Ovary (tissue), 3 donors: ENCODE results near the gene ZC2HC1C.

Experiments
- EP300 ChIP-seq: sonication (generic); formaldehyde crosslinking; IDR thresholded peaks from one replicate; pipeline ENCODE4 v1.6.1; 2017; ENCODE audit warnings: antibody characterized with exemption
- POLR2A ChIP-seq: fragments of 450-650 bp; IDR thresholded peaks from one replicate; pipeline ENCODE4 v1.6.1; 2017; ENCODE audit warnings: antibody characterized with exemption, mild to moderate bottlenecking, moderate library complexity
- TF ChIP-seq, protein P1 (sequence below), 3 donors: fragments of 450-650 bp in 2 of 3; fragments of 200-600 bp in 1 of 3; IDR thresholded peaks; one replicate each; pipeline versions ENCODE4 v1.5.1 to v1.8.0; 2016 to 2022; ENCODE audit warnings: antibody characterized with exemption in 3 of 3, mild to moderate bottlenecking in 1 of 3
- donor health status: DM: no; HTN: no; CAD: no.

DNA sequence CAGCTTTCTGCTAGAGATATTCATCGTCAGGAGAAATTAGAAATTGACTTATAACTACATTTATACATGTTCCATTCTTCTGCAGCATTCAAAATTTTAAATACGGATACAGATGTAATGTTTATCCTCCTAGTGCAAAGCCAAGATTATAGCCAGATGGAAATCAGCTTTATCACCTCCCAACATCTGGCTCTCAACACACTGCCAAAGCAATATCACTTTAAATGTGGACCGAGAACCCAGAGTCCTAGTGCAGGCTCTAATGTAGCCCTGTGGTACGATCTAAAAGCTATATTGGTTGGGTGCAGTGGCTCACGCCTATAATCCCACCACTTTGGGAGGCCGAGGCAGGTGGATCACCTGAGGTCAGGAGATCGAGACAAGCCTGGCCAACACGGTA lies 24.7 kb upstream of the ZC2HC1C start:
- TF ChIP-seq, protein P1, sequence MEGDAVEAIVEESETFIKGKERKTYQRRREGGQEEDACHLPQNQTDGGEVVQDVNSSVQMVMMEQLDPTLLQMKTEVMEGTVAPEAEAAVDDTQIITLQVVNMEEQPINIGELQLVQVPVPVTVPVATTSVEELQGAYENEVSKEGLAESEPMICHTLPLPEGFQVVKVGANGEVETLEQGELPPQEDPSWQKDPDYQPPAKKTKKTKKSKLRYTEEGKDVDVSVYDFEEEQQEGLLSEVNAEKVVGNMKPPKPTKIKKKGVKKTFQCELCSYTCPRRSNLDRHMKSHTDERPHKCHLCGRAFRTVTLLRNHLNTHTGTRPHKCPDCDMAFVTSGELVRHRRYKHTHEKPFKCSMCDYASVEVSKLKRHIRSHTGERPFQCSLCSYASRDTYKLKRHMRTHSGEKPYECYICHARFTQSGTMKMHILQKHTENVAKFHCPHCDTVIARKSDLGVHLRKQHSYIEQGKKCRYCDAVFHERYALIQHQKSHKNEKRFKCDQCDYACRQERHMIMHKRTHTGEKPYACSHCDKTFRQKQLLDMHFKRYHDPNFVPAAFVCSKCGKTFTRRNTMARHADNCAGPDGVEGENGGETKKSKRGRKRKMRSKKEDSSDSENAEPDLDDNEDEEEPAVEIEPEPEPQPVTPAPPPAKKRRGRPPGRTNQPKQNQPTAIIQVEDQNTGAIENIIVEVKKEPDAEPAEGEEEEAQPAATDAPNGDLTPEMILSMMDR (IDR thresholded peaks at IDR 0.05) = no peak
- TF ChIP-seq POLR2A (no peak), EP300 (no peak)
